Activated B cell treated with CpG ODN at 0.5 μM for 24 hours (primary cell): ENCODE results near the gene CPSF2. TPM values are rescaled to one million over a fixed set of nuclear protein-coding genes. Genes with fewer than 3 reads are reported as not detected.

Experiments used
- ATAC-seq: fragments of 200-7000 bp; cut with Tn5 transposase; one replicate; pipeline ENCODE4 v1.10.0; 2021; ENCODE audit warnings: low read depth, mild to moderate bottlenecking, moderate library complexity
- CTCF ChIA-PET: fragments of 350-600 bp; sonication (Branson Sonifier 250); formaldehyde crosslinking; loops from one replicate; lab custom pipeline; 2021; ENCODE audit warnings: antibody characterized with exemption; lab: Charles Lee
- POLR2A ChIA-PET: fragments of 350-600 bp; sonication (Branson Sonifier 250); formaldehyde crosslinking; loops from one replicate; lab custom pipeline; 2021; ENCODE audit warnings: antibody characterized with exemption; lab: Charles Lee
- DNase-seq: peaks from one replicate; pipeline ENCODE4 v3.0.0; 2022
- H3K27ac Mint-ChIP-seq: one replicate; pipeline ENCODE4 v1.8.0; 2020; ENCODE audit warnings: mixed read lengths
- H3K27me3 Mint-ChIP-seq: one replicate; pipeline ENCODE4 v1.8.0; 2021; ENCODE audit warnings: mixed read lengths
- H3K36me3 Mint-ChIP-seq: one replicate; pipeline ENCODE4 v1.8.0; 2021; ENCODE audit warnings: low read depth, mixed read lengths
- H3K4me1 Mint-ChIP-seq: one replicate; pipeline ENCODE4 v1.8.0; 2021; ENCODE audit warnings: mixed read lengths
- H3K4me3 Mint-ChIP-seq: one replicate; pipeline ENCODE4 v1.8.0; 2020; ENCODE audit warnings: mild to moderate bottlenecking, mixed read lengths
- H3K9me3 Mint-ChIP-seq: one replicate; pipeline ENCODE4 v1.8.0; 2020; ENCODE audit warnings: mixed read lengths
- intact Hi-C: fragments of 100-400 bp; cut with micrococcal nuclease; formaldehyde crosslinking; loops from one replicate; pipeline ENCODE4 v1.15.1; 2024
- total RNA-seq: library from RNA; stranded (reverse); gene quantifications from 2 replicates; pipeline ENCODE4 v1.2.3, GENCODE V29; 2022
- TF ChIP-seq, protein P1 (sequence below): fragments of 200-600 bp; IDR thresholded peaks from one replicate; pipeline ENCODE4 v1.8.0; 2022; ENCODE audit warnings: antibody characterized with exemption, mild to moderate bottlenecking

The CPSF2 gene
- total RNA-seq, 1 donor from 2014 or later, result 53.2 TPM

DNA sequence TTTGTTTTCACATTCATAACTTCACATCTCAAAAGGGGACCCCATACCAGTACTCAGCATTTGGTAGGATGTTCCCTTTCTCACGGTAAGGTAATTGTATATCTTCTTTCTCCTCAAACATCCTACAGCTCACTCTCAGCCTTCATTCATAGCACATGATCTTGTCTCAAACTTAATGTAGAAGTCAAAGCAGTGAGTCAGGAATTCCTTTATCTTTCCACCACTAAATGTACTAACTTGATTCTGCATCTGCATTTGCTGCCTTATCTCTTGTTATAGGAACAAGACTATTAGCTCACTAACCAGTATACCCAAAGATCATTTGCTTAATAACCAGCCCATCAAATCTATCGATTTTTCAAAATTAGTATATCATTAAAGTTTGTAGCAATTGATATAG, 22.9 kb downstream of the CPSF2 start:
- Mint-ChIP-seq H3K36me3 (peaks cover 67% of the 10 kb centered on the region), H3K27me3 (no peaks in the 10 kb centered on the region), H3K4me3 (no peak overlapping the region), H3K9me3 (no peaks in the 10 kb centered on the region), H3K4me1 (no peaks in the 10 kb centered on the region), H3K27ac (no peak overlapping the region)
- intact Hi-C loops, result no loop called here
- CTCF ChIA-PET, result no interaction called here
- DNase-seq, result no peak
- TF ChIP-seq, protein P1, sequence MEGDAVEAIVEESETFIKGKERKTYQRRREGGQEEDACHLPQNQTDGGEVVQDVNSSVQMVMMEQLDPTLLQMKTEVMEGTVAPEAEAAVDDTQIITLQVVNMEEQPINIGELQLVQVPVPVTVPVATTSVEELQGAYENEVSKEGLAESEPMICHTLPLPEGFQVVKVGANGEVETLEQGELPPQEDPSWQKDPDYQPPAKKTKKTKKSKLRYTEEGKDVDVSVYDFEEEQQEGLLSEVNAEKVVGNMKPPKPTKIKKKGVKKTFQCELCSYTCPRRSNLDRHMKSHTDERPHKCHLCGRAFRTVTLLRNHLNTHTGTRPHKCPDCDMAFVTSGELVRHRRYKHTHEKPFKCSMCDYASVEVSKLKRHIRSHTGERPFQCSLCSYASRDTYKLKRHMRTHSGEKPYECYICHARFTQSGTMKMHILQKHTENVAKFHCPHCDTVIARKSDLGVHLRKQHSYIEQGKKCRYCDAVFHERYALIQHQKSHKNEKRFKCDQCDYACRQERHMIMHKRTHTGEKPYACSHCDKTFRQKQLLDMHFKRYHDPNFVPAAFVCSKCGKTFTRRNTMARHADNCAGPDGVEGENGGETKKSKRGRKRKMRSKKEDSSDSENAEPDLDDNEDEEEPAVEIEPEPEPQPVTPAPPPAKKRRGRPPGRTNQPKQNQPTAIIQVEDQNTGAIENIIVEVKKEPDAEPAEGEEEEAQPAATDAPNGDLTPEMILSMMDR, result no peak
- ATAC-seq, result no peak
- POLR2A ChIA-PET, result no interaction called here

DNA sequence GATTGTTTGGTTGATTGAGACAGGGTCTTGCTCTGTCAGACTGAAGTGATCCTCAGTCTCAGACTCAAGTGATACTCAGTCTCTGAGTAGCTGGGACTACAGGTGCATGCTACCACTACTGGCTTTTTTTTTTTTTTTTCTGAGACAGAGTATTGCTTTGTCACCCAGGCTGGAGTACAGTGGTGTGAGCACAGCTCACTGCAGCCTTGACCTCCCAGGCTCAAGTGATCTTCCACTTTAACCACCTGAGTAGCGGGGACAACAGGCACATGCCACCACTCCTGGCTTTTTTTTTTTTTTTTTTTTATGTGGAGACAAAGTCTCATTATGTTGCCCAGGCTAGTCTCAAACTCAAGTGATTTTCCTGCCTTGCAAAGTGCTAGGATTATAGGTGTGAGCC, 31.8 kb downstream of the CPSF2 start:
- intact Hi-C loops, result no loop called here
- H3K4me3 Mint-ChIP-seq, result no peak overlapping the region

GRCh38 chr14:92154283-92154942, 32.6 kb downstream of the CPSF2 start:
- POLR2A ChIA-PET, result no interaction called here
- no peak for DNase-seq
- Mint-ChIP-seq H3K27me3 (no peaks in the 10 kb centered on the region), H3K9me3 (no peaks in the 10 kb centered on the region), H3K27ac (no peak overlapping the region), H3K36me3 (peaks cover 72% of the 10 kb centered on the region), H3K4me1 (no peaks in the 10 kb centered on the region), H3K4me3 (no peak overlapping the region)
- CTCF ChIA-PET, result no interaction called here
- no peak for ATAC-seq
- TF ChIP-seq, protein P1, result no peak
- intact Hi-C loops, result no loop called here

More for the DNA sequence above, 31.8 kb downstream of the CPSF2 start:
- TF ChIP-seq, protein P1, result no peak
- CTCF ChIA-PET, result no interaction called here
- DNase-seq, result no peak
- H3K27ac Mint-ChIP-seq, result no peak overlapping the region
- peaks cover 69% of the 10 kb centered on the region for H3K36me3 Mint-ChIP-seq
- no peaks in the 10 kb centered on the region for H3K27me3 Mint-ChIP-seq
- no peak for ATAC-seq
- no peaks in the 10 kb centered on the region for H3K9me3 Mint-ChIP-seq
- H3K4me1 Mint-ChIP-seq, result no peaks in the 10 kb centered on the region
- POLR2A ChIA-PET, result no interaction called here

GRCh38 chr14:92160619-92161018, 38.9 kb downstream of the CPSF2 start:
- intact Hi-C loops, result no loop called here
- DNase-seq (no peak), ATAC-seq (no peak)
- ChIA-PET CTCF (no interaction called here), POLR2A (no interaction called here)
- Mint-ChIP-seq H3K9me3 (peaks cover 13% of the 10 kb centered on the region), H3K36me3 (peaks cover 83% of the 10 kb centered on the region), H3K27me3 (no peaks in the 10 kb centered on the region), H3K4me1 (no peaks in the 10 kb centered on the region), H3K4me3 (no peak overlapping the region), H3K27ac (no peak overlapping the region)
- TF ChIP-seq, protein P1, result no peak

DNA sequence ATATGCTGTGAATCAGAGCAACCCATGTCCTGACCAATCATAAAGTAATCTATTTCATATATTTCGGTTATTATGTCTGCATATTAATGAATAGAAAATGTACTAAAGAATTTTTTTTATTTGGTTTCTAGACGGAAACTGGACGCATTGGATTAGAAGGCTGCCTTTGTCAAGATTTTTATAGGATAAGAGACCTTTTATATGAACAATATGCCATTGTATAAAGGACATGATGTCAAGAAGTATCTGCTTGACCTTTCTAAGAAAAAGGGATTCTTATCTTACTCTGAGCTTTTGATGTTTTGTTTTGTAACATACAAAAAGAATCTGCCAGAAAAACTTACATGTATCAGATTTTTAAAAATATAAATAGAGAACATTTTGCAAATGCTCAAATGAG, 39.8 kb downstream of the CPSF2 start:
- ChIA-PET POLR2A (no interaction called here), CTCF (no interaction called here)
- Mint-ChIP-seq H3K9me3 (peaks cover 13% of the 10 kb centered on the region), H3K27me3 (no peaks in the 10 kb centered on the region), H3K27ac (no peak overlapping the region), H3K36me3 (peaks cover 78% of the 10 kb centered on the region), H3K4me1 (no peaks in the 10 kb centered on the region), H3K4me3 (no peak overlapping the region)
- TF ChIP-seq, protein P1, result no peak
- intact Hi-C loops, result no loop called here
- ATAC-seq (no peak), DNase-seq (no peak)
